GM23248 (cell line): Measurements from ENCODE around the gene ARID5B. TPM values are rescaled to one million over a fixed set of nuclear protein-coding genes. Genes with fewer than 3 reads are reported as not detected.

ENCODE experiments used
- DNase-seq: peaks from one replicate; pipeline ENCODE4 v3.0.0-alpha.2; 2015
- H2AFZ ChIP-seq: fragments of 200-600 bp; sonication (generic); 2 replicates; pipeline ENCODE4 v1.6.1; 2016; ENCODE audit warnings: antibody characterized with exemption
- H3F3A ChIP-seq: fragments of 200-600 bp; sonication (generic); 2 replicates; pipeline ENCODE4 v1.6.1; 2016; ENCODE audit warnings: mild to moderate bottlenecking, antibody characterized with exemption, mixed run types; ENCODE audit not compliant: insufficient read depth
- H3K27ac ChIP-seq: fragments of 200-600 bp; sonication (generic); 2 replicates; pipeline ENCODE4 v1.5.1; 2016; ENCODE audit warnings: mild to moderate bottlenecking
- H3K27me3 ChIP-seq: fragments of 200-600 bp; sonication (generic); replicated peaks from 2 replicates; pipeline ENCODE4 v1.6.1; 2016; ENCODE audit warnings: mild to moderate bottlenecking; ENCODE audit not compliant: insufficient read depth
- H3K36me3 ChIP-seq: fragments of 200-600 bp; sonication (generic); 2 replicates; pipeline ENCODE4 v1.6.1; 2016; ENCODE audit warnings: low read depth, mild to moderate bottlenecking
- H3K4me1 ChIP-seq: fragments of 200-600 bp; sonication (generic); 2 replicates; pipeline ENCODE4 v1.6.1; 2016; ENCODE audit warnings: mild to moderate bottlenecking; ENCODE audit not compliant: insufficient read depth
- H3K4me2 ChIP-seq: fragments of 200-600 bp; sonication (generic); one replicate; pipeline ENCODE4 v1.6.1; 2016; ENCODE audit warnings: mild to moderate bottlenecking; ENCODE audit not compliant: unreplicated experiment
- H3K4me3 ChIP-seq: fragments of 200-600 bp; sonication (generic); 2 replicates; pipeline ENCODE4 v1.5.1; 2016; ENCODE audit warnings: mild to moderate bottlenecking
- H3K79me2 ChIP-seq: fragments of 200-600 bp; sonication (generic); 2 replicates; pipeline ENCODE4 v1.6.1; 2016; ENCODE audit warnings: mild to moderate bottlenecking; ENCODE audit not compliant: insufficient read depth
- H3K9ac ChIP-seq: fragments of 200-600 bp; sonication (generic); 2 replicates; pipeline ENCODE4 v1.6.1; 2016; ENCODE audit warnings: mild to moderate bottlenecking
- H3K9me2 ChIP-seq: fragments of 200-600 bp; sonication (generic); 2 replicates; pipeline ENCODE4 v1.6.1; 2016; ENCODE audit warnings: mixed run types, mild to moderate bottlenecking, moderate library complexity; ENCODE audit not compliant: insufficient read depth
- H3K9me3 ChIP-seq: fragments of 200-600 bp; sonication (generic); one replicate; pipeline ENCODE4 v1.6.1; 2017; ENCODE audit warnings: low read depth
- H4K20me1 ChIP-seq: fragments of 200-600 bp; sonication (generic); 2 replicates; pipeline ENCODE4 v1.6.0; 2016; ENCODE audit not compliant: insufficient read depth
- EZH2 ChIP-seq: fragments of 200-600 bp; sonication (generic); IDR thresholded peaks from 2 replicates; pipeline ENCODE4 v1.6.1; 2018; ENCODE audit warnings: antibody characterized with exemption, mild to moderate bottlenecking; ENCODE audit not compliant: insufficient read depth, poor library complexity, severe bottlenecking
- EZH2phosphoT487 ChIP-seq: fragments of 200-600 bp; sonication (generic); IDR thresholded peaks from 2 replicates; pipeline ENCODE4 v1.6.1; 2018; ENCODE audit warnings: antibody characterized with exemption, moderate library complexity, mild to moderate bottlenecking, low read depth; ENCODE audit not compliant: insufficient read depth
- WGBS, 2 experiments: methylation state at CpG; one replicate each; pipeline ENCODE4 v1.1.6; 2015 to 2017; ENCODE audit warnings: low lambda C conversion rate in 2 of 2, low coverage in 1 of 2; ENCODE audit errors: missing lambda C conversion rate in 2 of 2; 5-methylcytosine and 5-hydroxymethylcytosine counted together
- in situ Hi-C: fragments of 300-500 bp; cut with MboI; formaldehyde crosslinking; loops from 2 replicates; pipeline ENCODE4 v1.15.0; 2020
- polyA plus RNA-seq: library from polyadenylated mRNA; unstranded; fragments of >200 nt; fragmentation: Nextera tagmentation; extraction: Ambion mirVana; gene quantifications from 2 replicates; pipeline ENCODE4 v1.2.1, GENCODE V29; 2016
- total RNA-seq: library from RNA; depleted of rRNA; stranded (reverse); fragments of >200 nt; shearing (Covaris generic); gene quantifications from 2 replicates; pipeline ENCODE4 v1.2.3, GENCODE V29; 2014

The ARID5B gene
- total and polyA plus RNA-seq, 2 experiments from 2014 or later, result 56.7 to 78.8 TPM

GRCh38 chr10:62029401-62029800, 127.9 kb downstream of the ARID5B start:
- in situ Hi-C loops, result loop anchor here (25.0 kb wide), 1 partner anchor 783 kb away; the partner anchor contains the start of genes ADO and EGR2
- Histone ChIP-seq H3K9me3 (no peaks in the 10 kb centered on the region), H3K4me2 (no peak overlapping the region), H3K9me2 (no peaks in the 10 kb centered on the region), H3K4me1 (peaks cover 48% of the 10 kb centered on the region), H3K27ac (no peak overlapping the region), H2AFZ (no peak overlapping the region), H3F3A (peaks cover 51% of the 10 kb centered on the region), H3K36me3 (no peaks in the 10 kb centered on the region), H3K27me3 (no peaks in the 10 kb centered on the region), H3K79me2 (peaks cover 45% of the 10 kb centered on the region), H4K20me1 (no peaks in the 10 kb centered on the region), H3K9ac (no peak overlapping the region), H3K4me3 (no peak overlapping the region)
- TF ChIP-seq EZH2phosphoT487, result no peak
- no peak for TF ChIP-seq EZH2
- DNase-seq, result no peak
- 64 to 81% methylated on average over 2 of the region's 2 CpGs for WGBS, 2 experiments

- H3K9me3 ChIP-seq, result no peaks in the 10 kb centered on the region
- H3F3A ChIP-seq, result peaks cover 39% of the 10 kb centered on the region
- H3K9me2 ChIP-seq, result no peaks in the 10 kb centered on the region
- DNase-seq, result no peak
- 100% methylated on average over 2 of the region's 2 CpGs for whole genome bisulfite sequencing, 2 experiments
- H3K36me3 ChIP-seq, result no peaks in the 10 kb centered on the region
- no peak overlapping the region for H3K27ac ChIP-seq
- H3K4me3 ChIP-seq, result no peak overlapping the region
- H3K79me2 ChIP-seq, result peaks cover 63% of the 10 kb centered on the region
- peaks cover 31% of the 10 kb centered on the region for H3K4me1 ChIP-seq
- TF ChIP-seq EZH2phosphoT487, result no peak
- no peak for TF ChIP-seq EZH2
- no peak overlapping the region for H2AFZ ChIP-seq
- in situ Hi-C loops, result loop anchor here (25.0 kb wide), 1 partner anchor 781 kb away; the partner anchor contains the start of genes ADO and EGR2
- H3K4me2 ChIP-seq, result no peak overlapping the region
- no peaks in the 10 kb centered on the region for H3K27me3 ChIP-seq
- no peak overlapping the region for H3K9ac ChIP-seq
- no peaks in the 10 kb centered on the region for H4K20me1 ChIP-seq
Measured at GRCh38 chr10:62031507-62031906, 130.0 kb downstream of the ARID5B start.

GRCh38 chr10:62033125-62033524, 131.6 kb downstream of the ARID5B start:
- Histone ChIP-seq H4K20me1 (no peaks in the 10 kb centered on the region), H3K79me2 (peaks cover 76% of the 10 kb centered on the region), H2AFZ (no peak overlapping the region), H3K27ac (no peak overlapping the region), H3K4me3 (no peak overlapping the region), H3K9me2 (no peaks in the 10 kb centered on the region), H3K36me3 (no peaks in the 10 kb centered on the region), H3K4me2 (no peak overlapping the region), H3F3A (peaks cover 30% of the 10 kb centered on the region), H3K9ac (no peak overlapping the region), H3K9me3 (no peaks in the 10 kb centered on the region), H3K4me1 (peaks cover 32% of the 10 kb centered on the region), H3K27me3 (no peaks in the 10 kb centered on the region)
- DNase-seq, result no peak
- no peak for TF ChIP-seq EZH2
- no peak for TF ChIP-seq EZH2phosphoT487
- in situ Hi-C loops, result loop anchor here (25.0 kb wide), 1 partner anchor 779 kb away; the partner anchor contains the start of genes ADO and EGR2
- 96 to 100% methylated on average over 3 of the region's 3 CpGs for WGBS, 2 experiments

- H3K27ac ChIP-seq, result no peak overlapping the region
- no peak overlapping the region for H2AFZ ChIP-seq
- WGBS, 2 experiments, result 86 to 92% methylated on average over 7 of the region's 7 CpGs
- H3K79me2 ChIP-seq, result peaks cover 78% of the 10 kb centered on the region
- no peaks in the 10 kb centered on the region for H3K9me2 ChIP-seq
- H3K4me2 ChIP-seq, result no peak overlapping the region
- H3K36me3 ChIP-seq, result no peaks in the 10 kb centered on the region
- H3F3A ChIP-seq, result peaks cover 27% of the 10 kb centered on the region
- H3K4me3 ChIP-seq, result no peak overlapping the region
- TF ChIP-seq EZH2 (no peak), EZH2phosphoT487 (no peak)
- no peaks in the 10 kb centered on the region for H3K27me3 ChIP-seq
- no peaks in the 10 kb centered on the region for H3K9me3 ChIP-seq
- in situ Hi-C loops, result loop anchor here (25.0 kb wide), 1 partner anchor 778 kb away; the partner anchor contains the start of genes ADO and EGR2
- DNase-seq, result no peak
- H4K20me1 ChIP-seq, result no peaks in the 10 kb centered on the region
- H3K4me1 ChIP-seq, result peaks cover 31% of the 10 kb centered on the region
- H3K9ac ChIP-seq, result no peak overlapping the region
Measured at GRCh38 chr10:62034096-62034640, 132.7 kb downstream of the ARID5B start.
